Measurements from ENCODE around the gene SLC6A19.
"Not testable (repeated sequence)": the region's sequence is repeated elsewhere in the genome, so short reads cannot be mapped to it uniquely, and the experiment has no call there.

SLC6A19 gene

GRCh38 chr5:1225081-1225480 is 23.7 kb downstream of the SLC6A19 start, which contains the start of gene SLC6A18:
SLC6A18 (plus strand) TSS chr5:1225381; CDS start chr5:1225478, 97 bp downstream.
- TF ChIP-seq, protein P1, sequence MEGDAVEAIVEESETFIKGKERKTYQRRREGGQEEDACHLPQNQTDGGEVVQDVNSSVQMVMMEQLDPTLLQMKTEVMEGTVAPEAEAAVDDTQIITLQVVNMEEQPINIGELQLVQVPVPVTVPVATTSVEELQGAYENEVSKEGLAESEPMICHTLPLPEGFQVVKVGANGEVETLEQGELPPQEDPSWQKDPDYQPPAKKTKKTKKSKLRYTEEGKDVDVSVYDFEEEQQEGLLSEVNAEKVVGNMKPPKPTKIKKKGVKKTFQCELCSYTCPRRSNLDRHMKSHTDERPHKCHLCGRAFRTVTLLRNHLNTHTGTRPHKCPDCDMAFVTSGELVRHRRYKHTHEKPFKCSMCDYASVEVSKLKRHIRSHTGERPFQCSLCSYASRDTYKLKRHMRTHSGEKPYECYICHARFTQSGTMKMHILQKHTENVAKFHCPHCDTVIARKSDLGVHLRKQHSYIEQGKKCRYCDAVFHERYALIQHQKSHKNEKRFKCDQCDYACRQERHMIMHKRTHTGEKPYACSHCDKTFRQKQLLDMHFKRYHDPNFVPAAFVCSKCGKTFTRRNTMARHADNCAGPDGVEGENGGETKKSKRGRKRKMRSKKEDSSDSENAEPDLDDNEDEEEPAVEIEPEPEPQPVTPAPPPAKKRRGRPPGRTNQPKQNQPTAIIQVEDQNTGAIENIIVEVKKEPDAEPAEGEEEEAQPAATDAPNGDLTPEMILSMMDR (IDR thresholded peaks at IDR 0.05; ENCODE audit: low read depth, low read length) = no peak

DNA sequence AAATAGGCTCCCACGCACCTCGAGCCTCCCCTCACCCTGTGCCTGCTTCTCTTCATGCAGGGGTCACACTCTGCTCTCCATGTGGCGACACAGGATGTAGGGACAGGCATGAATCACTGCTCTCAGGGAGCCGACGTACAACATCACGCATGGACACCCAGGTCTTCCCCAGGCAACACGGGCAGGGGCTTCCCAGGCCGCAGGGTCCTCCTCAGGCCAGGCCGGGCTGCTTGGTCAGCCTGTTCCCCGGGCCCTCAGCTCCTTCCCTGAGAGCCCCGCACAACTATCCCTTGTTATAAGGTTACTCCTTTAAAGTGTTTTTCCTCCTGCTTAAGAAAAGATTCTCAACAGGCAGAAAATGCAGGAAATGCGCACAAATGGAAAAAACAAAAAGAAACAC is 24.8 kb downstream of the SLC6A19 start:
- TF ChIP-seq, protein P1 (IDR thresholded peaks at IDR 0.05; ENCODE audit: low read depth, low read length) = no peak

More at GRCh38 chr5:1225081-1225480, 23.7 kb downstream of the SLC6A19 start, which contains the start of gene SLC6A18:
- no peak within 1 kb of the TSS for H3K4me3 ChIP-seq (ENCODE audit: low read depth, low read length)

GRCh38 chr5:1226839-1227581 is 25.6 kb downstream of the SLC6A19 start:
- TF ChIP-seq, protein P1 (IDR thresholded peaks at IDR 0.05; ENCODE audit: low read depth, low read length) = no peak
- H3K4me3 ChIP-seq (ENCODE audit: low read depth, low read length) = no peak overlapping the region

More for the DNA sequence above, 24.8 kb downstream of the SLC6A19 start:
- H3K4me3 ChIP-seq (ENCODE audit: low read depth, low read length) = no peak overlapping the region

GRCh38 chr5:1227667-1228066 is 26.3 kb downstream of the SLC6A19 start:
- no peak overlapping the region for H3K4me3 ChIP-seq (ENCODE audit: low read depth, low read length)
- TF ChIP-seq, protein P1 (IDR thresholded peaks at IDR 0.05; ENCODE audit: low read depth, low read length) = no peak

DNA sequence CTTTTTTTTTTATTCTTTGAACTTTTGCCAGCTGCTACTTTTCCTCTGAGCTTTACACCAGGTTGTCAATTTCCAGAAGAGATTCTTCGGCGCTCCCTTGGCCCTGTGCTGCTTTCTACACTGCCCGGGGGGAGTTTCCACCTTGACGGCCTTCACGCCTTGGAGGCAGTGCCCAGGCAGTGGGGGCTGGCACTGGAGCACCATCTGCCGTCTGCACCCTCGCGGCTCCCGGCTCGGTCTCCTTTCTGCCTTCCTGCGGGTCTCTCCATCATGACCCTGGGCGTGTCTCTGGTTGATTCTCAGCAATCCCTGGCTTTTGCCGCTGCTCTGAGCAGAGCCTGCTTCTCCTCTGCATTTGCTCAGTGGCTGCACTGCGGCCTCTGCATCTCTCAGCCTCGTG is 26.7 kb downstream of the SLC6A19 start:
- TF ChIP-seq, protein P1 (IDR thresholded peaks at IDR 0.05; ENCODE audit: low read depth, low read length) = no peak
- no peak overlapping the region for H3K4me3 ChIP-seq (ENCODE audit: low read depth, low read length)

GRCh38 chr5:1229023-1229422 is 27.6 kb downstream of the SLC6A19 start:
- not testable (repeated sequence) for H3K4me3 ChIP-seq (ENCODE audit: low read depth, low read length)

- TF ChIP-seq, protein P1 (IDR thresholded peaks at IDR 0.05; ENCODE audit: low read depth, low read length) = no peak
These were observed 28.4 kb downstream of the SLC6A19 start for GRCh38 chr5:1229822-1230221.

More at GRCh38 chr5:1229822-1230221, 28.4 kb downstream of the SLC6A19 start:
- H3K4me3 ChIP-seq (ENCODE audit: low read depth, low read length) = no peak overlapping the region

Data from WI38 (cell line).